ENCODE data around the gene METTL18. TPM values are rescaled to one million over a fixed set of nuclear protein-coding genes. Genes with fewer than 3 reads are reported as not detected.

Gene METTL18
- total and polyA plus RNA-seq, 8 donors = 6.8 to 12.9 (median 8.5) TPM; not detected in 2

- no peaks in the 10 kb centered on the region for H3K9me3 ChIP-seq
- no peak for DNase-seq
- intact Hi-C loops (cut with DNase I; ENCODE audit: low total_unique reads) = no loop called here
- H3K4me3 ChIP-seq = no peak overlapping the region
- no peak for TF ChIP-seq CTCF (IDR thresholded peaks at IDR 0.05)
- no peak for TF ChIP-seq EP300 (IDR thresholded peaks at IDR 0.05)
- no peak for TF ChIP-seq POLR2A (IDR thresholded peaks at IDR 0.05)
- no peak for TF ChIP-seq POLR2AphosphoS5 (IDR thresholded peaks at IDR 0.05)
- H3K4me1 ChIP-seq = no peaks in the 10 kb centered on the region
- 87 to 92% (median 90%) methylated on average over 6 of the region's 6 CpGs for WGBS, 5 donors
- peaks cover 0 to 4% (median 0%) of the 10 kb centered on the region in 3 donors for H3K27me3 ChIP-seq
- no peak overlapping the region for H3K27ac ChIP-seq
- no peaks in the 10 kb centered on the region for H3K36me3 ChIP-seq
Observed at GRCh38 chr1:169785267-169785666, 9.4 kb downstream of the METTL18 start.

GRCh38 chr1:169784102-169784501, 10.6 kb downstream of the METTL18 start:
- no peak overlapping the region for H3K4me3 ChIP-seq
- no peak for TF ChIP-seq POLR2A (IDR thresholded peaks at IDR 0.05)
- intact Hi-C loops (cut with DNase I; ENCODE audit: low total_unique reads) = no loop called here
- DNase-seq = no peak
- H3K4me1 ChIP-seq = peaks cover 0 to 5% (median 2%) of the 10 kb centered on the region in 4 donors
- H3K27me3 ChIP-seq = peaks cover 0 to 4% (median 0%) of the 10 kb centered on the region in 3 donors
- no peaks in the 10 kb centered on the region for H3K36me3 ChIP-seq
- no peak overlapping the region for H3K27ac ChIP-seq
- no peaks in the 10 kb centered on the region for H3K9me3 ChIP-seq

GRCh38 chr1:169782596-169782995, 12.1 kb downstream of the METTL18 start:
- DNase-seq = no peak
- Histone ChIP-seq H3K4me3 (no peak overlapping the region), H3K9me3 (no peaks in the 10 kb centered on the region), H3K27ac (no peak overlapping the region), H3K4me1 (peaks cover 0 to 5% (median 2%) of the 10 kb centered on the region in 4 donors), H3K27me3 (peaks cover 0 to 4% (median 0%) of the 10 kb centered on the region in 3 donors), H3K36me3 (no peaks in the 10 kb centered on the region)
- TF ChIP-seq EP300 (IDR thresholded peaks at IDR 0.05) = no peak
- TF ChIP-seq POLR2A (IDR thresholded peaks at IDR 0.05) = no peak
- no peak for TF ChIP-seq POLR2AphosphoS5 (IDR thresholded peaks at IDR 0.05)
- no peak for TF ChIP-seq CTCF (IDR thresholded peaks at IDR 0.05)
- WGBS, 5 donors = 68 to 86% (median 73%) methylated on average over 3 of the region's 3 CpGs
- intact Hi-C loops (cut with DNase I; ENCODE audit: low total_unique reads) = no loop called here

- intact Hi-C loops (cut with DNase I; ENCODE audit: low total_unique reads) = no loop called here
- Histone ChIP-seq H3K9me3 (no peaks in the 10 kb centered on the region), H3K4me3 (no peak overlapping the region), H3K27ac (no peak overlapping the region), H3K4me1 (peaks cover 0 to 5% (median 2%) of the 10 kb centered on the region in 4 donors), H3K27me3 (peaks cover 0 to 1% (median 0%) of the 10 kb centered on the region in 3 donors), H3K36me3 (no peaks in the 10 kb centered on the region)
- TF ChIP-seq CTCF (IDR thresholded peaks at IDR 0.05) = no peak
- TF ChIP-seq POLR2A (IDR thresholded peaks at IDR 0.05) = no peak
- TF ChIP-seq EP300 (IDR thresholded peaks at IDR 0.05) = no peak
- no peak for DNase-seq
- WGBS, 5 donors = 28 to 41% (median 35%) methylated on average over 4 of the region's 4 CpGs
Observed at GRCh38 chr1:169779970-169780369, 14.7 kb downstream of the METTL18 start.

GRCh38 chr1:169779150-169779549, 15.6 kb downstream of the METTL18 start:
- Histone ChIP-seq H3K27me3 (no peaks in the 10 kb centered on the region), H3K36me3 (no peaks in the 10 kb centered on the region), H3K4me3 (no peak overlapping the region), H3K27ac (no peak overlapping the region), H3K4me1 (peaks cover 0 to 5% (median 2%) of the 10 kb centered on the region in 4 donors), H3K9me3 (no peaks in the 10 kb centered on the region)
- DNase-seq = no peak
- no peak for TF ChIP-seq EP300 (IDR thresholded peaks at IDR 0.05)
- no peak for TF ChIP-seq POLR2A (IDR thresholded peaks at IDR 0.05)
- intact Hi-C loops (cut with DNase I; ENCODE audit: low total_unique reads) = no loop called here

All from stomach (tissue), 9 donors.